Measurements from ENCODE around the gene DST. TPM values are rescaled to one million over a fixed set of nuclear protein-coding genes. Genes with fewer than 3 reads are reported as not detected.

Gene DST
- total RNA-seq, 2 experiments from 2014 or later: 1.3 to 1.7 TPM

- no peaks in the 10 kb centered on the region for H3K36me3 Mint-ChIP-seq (ENCODE audit: low read depth)
- no peak overlapping the region for H3K27ac Mint-ChIP-seq
- no peak overlapping the region for H3K4me3 Mint-ChIP-seq
- no peaks in the 10 kb centered on the region for H3K9me3 Mint-ChIP-seq
- no peak for TF ChIP-seq CTCF (IDR thresholded peaks at IDR 0.05)
- no peak for ATAC-seq
- no peak for DNase-seq
- H3K4me1 Mint-ChIP-seq (ENCODE audit: low read depth): no peaks in the 10 kb centered on the region
- ChIA-PET POLR2A (no interaction called here), CTCF (interaction anchor here (1.8 kb wide), 1 partner anchor 49 kb away, joined by 4 read pairs; no protein-coding TSS in a partner anchor)
- intact Hi-C loops (cut with micrococcal nuclease): no loop called here
- no peaks in the 10 kb centered on the region for H3K27me3 Mint-ChIP-seq
Observed at GRCh38 chr6:56649053-56649769, 6.5 kb upstream of the DST start.

GRCh38 chr6:56647172-56647762, 4.6 kb upstream of the DST start:
- Mint-ChIP-seq H3K36me3 (ENCODE audit: low read depth) (no peaks in the 10 kb centered on the region), H3K27me3 (no peaks in the 10 kb centered on the region), H3K9me3 (no peaks in the 10 kb centered on the region), H3K4me1 (ENCODE audit: low read depth) (no peaks in the 10 kb centered on the region), H3K27ac (no peak overlapping the region), H3K4me3 (no peak overlapping the region)
- CTCF ChIA-PET: interaction anchor here (1.0 to 1.2 kb wide), 3 partner anchors 10 to 374 kb away, joined by 3 to 4 read pairs (median 3); no protein-coding TSS in a partner anchor
- DNase-seq (no peak), ATAC-seq (no peak)
- TF ChIP-seq CTCF (IDR thresholded peaks at IDR 0.05): no peak
- POLR2A ChIA-PET: no interaction called here
- intact Hi-C loops (cut with micrococcal nuclease): no loop called here

GRCh38 chr6:56644366-56644765, 1.7 kb upstream of the DST start:
- no peak overlapping the region for H3K4me3 Mint-ChIP-seq
- no peak overlapping the region for H3K27ac Mint-ChIP-seq
- no peak for TF ChIP-seq CTCF (IDR thresholded peaks at IDR 0.05)
- ChIA-PET CTCF (no interaction called here), POLR2A (no interaction called here)
- no peaks in the 10 kb centered on the region for H3K36me3 Mint-ChIP-seq (ENCODE audit: low read depth)
- no peaks in the 10 kb centered on the region for H3K4me1 Mint-ChIP-seq (ENCODE audit: low read depth)
- H3K9me3 Mint-ChIP-seq: no peaks in the 10 kb centered on the region
- H3K27me3 Mint-ChIP-seq: no peaks in the 10 kb centered on the region
- ATAC-seq: no peak
- intact Hi-C loops (cut with micrococcal nuclease): no loop called here
- DNase-seq: no peak

GRCh38 chr6:56643379-56644089, 845 bp upstream of the DST start:
- Mint-ChIP-seq H3K27me3 (no peaks in the 10 kb centered on the region), H3K9me3 (no peaks in the 10 kb centered on the region), H3K27ac (no peak overlapping the region), H3K4me1 (ENCODE audit: low read depth) (no peaks in the 10 kb centered on the region), H3K36me3 (ENCODE audit: low read depth) (no peaks in the 10 kb centered on the region), H3K4me3 (no peak overlapping the region)
- no peak for ATAC-seq
- DNase-seq: no peak
- ChIA-PET CTCF (interaction anchor here (1.1 kb wide), 1 partner anchor 9 kb away, joined by 3 read pairs; no protein-coding TSS in a partner anchor), POLR2A (no interaction called here)
- intact Hi-C loops (cut with micrococcal nuclease): no loop called here
- TF ChIP-seq CTCF (IDR thresholded peaks at IDR 0.05): no peak

GRCh38 chr6:56640374-56640773, 2.3 kb downstream of the DST start:
- Mint-ChIP-seq H3K4me1 (ENCODE audit: low read depth) (no peaks in the 10 kb centered on the region), H3K27me3 (no peaks in the 10 kb centered on the region), H3K27ac (no peak overlapping the region), H3K4me3 (no peak overlapping the region), H3K36me3 (ENCODE audit: low read depth) (no peaks in the 10 kb centered on the region), H3K9me3 (no peaks in the 10 kb centered on the region)
- ChIA-PET POLR2A (no interaction called here), CTCF (no interaction called here)
- DNase-seq (no peak), ATAC-seq (no peak)
- intact Hi-C loops (cut with micrococcal nuclease): no loop called here
- no peak for TF ChIP-seq CTCF (IDR thresholded peaks at IDR 0.05)
